Esophagus muscularis mucosa (tissue), 4 donors: ENCODE measurements around the gene CDH15. TPM values are rescaled to one million over a fixed set of nuclear protein-coding genes. Genes with fewer than 3 reads are reported as not detected.

Experiments
- DNase-seq: peaks from one replicate; pipeline ENCODE4 v3.0.0-alpha.2; 2017; ENCODE audit errors: extremely low spot score
- H3K27ac ChIP-seq, 4 donors: fragments of 200-600 bp; sonication (generic); replicated peaks in 1 of 4; 1 replicate in 3 of 4; 2 replicates in 1 of 4; pipeline ENCODE4 v1.5.1; 2016 to 2019; ENCODE audit warnings: mild to moderate bottlenecking in 1 of 4
- H3K27me3 ChIP-seq, 4 donors: fragments of 200-600 bp; sonication (generic); one replicate each; pipeline versions ENCODE4 v1.5.1 to v1.6.0; 2016 to 2019
- H3K36me3 ChIP-seq, 4 donors: fragments of 200-600 bp; sonication (generic); one replicate each; pipeline ENCODE4 v1.5.1; 2016 to 2019
- H3K4me1 ChIP-seq, 4 donors: fragments of 200-600 bp; sonication (generic); one replicate each; pipeline ENCODE4 v1.5.1; 2016 to 2019
- H3K4me3 ChIP-seq, 4 donors: fragments of 200-600 bp; sonication (generic); 1 replicate in 2 of 4; 2 replicates in 2 of 4; pipeline ENCODE4 v1.5.1; 2016 to 2019; ENCODE audit warnings: mild to moderate bottlenecking in 4 of 4, moderate library complexity in 1 of 4
- H3K9me3 ChIP-seq, 4 donors: fragments of 200-600 bp; sonication (generic); 1 replicate in 3 of 4; 2 replicates in 1 of 4; pipeline ENCODE4 v1.5.1; 2016 to 2019
- CTCF ChIP-seq, 3 experiments: fragments of 200-600 bp in 2 of 3; fragments of 450-650 bp in 1 of 3; sonication (generic) in 2 of 3; IDR thresholded peaks; one replicate each; pipeline ENCODE4 v1.5.1; 2017 to 2019; ENCODE audit warnings: antibody characterized with exemption in 3 of 3, mild to moderate bottlenecking in 2 of 3, moderate library complexity in 1 of 3
- EP300 ChIP-seq: sonication (generic); formaldehyde crosslinking; IDR thresholded peaks from one replicate; pipeline ENCODE4 v1.6.1; 2017; ENCODE audit warnings: antibody characterized with exemption
- POLR2A ChIP-seq: fragments of 450-650 bp; IDR thresholded peaks from one replicate; pipeline ENCODE4 v1.6.1; 2017; ENCODE audit warnings: antibody characterized with exemption, moderate library complexity, mild to moderate bottlenecking, low read depth
- POLR2AphosphoS5 ChIP-seq, 2 donors: sonication (generic); formaldehyde crosslinking; IDR thresholded peaks; one replicate each; pipeline ENCODE4 v1.6.1; 2017; ENCODE audit warnings: antibody characterized with exemption in 2 of 2
- WGBS: methylation state at CpG from one replicate; pipeline ENCODE4 v1.1.5; 2018; 5-methylcytosine and 5-hydroxymethylcytosine counted together
- intact Hi-C: fragments of 100-400 bp; cut with DNase I; formaldehyde crosslinking; loops from one replicate; pipeline ENCODE4 v1.15.1; 2023
- total RNA-seq, 4 donors: library from RNA; depleted of rRNA; stranded (reverse); fragments of >200 nt; gene quantifications; one replicate each; pipeline versions ENCODE4 v1.1.0 to v1.2.1, GENCODE V29; 2016

The CDH15 gene, protein sequence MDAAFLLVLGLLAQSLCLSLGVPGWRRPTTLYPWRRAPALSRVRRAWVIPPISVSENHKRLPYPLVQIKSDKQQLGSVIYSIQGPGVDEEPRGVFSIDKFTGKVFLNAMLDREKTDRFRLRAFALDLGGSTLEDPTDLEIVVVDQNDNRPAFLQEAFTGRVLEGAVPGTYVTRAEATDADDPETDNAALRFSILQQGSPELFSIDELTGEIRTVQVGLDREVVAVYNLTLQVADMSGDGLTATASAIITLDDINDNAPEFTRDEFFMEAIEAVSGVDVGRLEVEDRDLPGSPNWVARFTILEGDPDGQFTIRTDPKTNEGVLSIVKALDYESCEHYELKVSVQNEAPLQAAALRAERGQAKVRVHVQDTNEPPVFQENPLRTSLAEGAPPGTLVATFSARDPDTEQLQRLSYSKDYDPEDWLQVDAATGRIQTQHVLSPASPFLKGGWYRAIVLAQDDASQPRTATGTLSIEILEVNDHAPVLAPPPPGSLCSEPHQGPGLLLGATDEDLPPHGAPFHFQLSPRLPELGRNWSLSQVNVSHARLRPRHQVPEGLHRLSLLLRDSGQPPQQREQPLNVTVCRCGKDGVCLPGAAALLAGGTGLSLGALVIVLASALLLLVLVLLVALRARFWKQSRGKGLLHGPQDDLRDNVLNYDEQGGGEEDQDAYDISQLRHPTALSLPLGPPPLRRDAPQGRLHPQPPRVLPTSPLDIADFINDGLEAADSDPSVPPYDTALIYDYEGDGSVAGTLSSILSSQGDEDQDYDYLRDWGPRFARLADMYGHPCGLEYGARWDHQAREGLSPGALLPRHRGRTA
- under 1 TPM in 3 of 4 donors, not detected in 1; under 0.01 to 0.17 (median 0.13) TPM for total RNA-seq

GRCh38 chr16:89171216-89172170 lies at the start of gene CDH15:
CDH15 (plus strand) TSS chr16:89171748; CDS start chr16:89171832, 84 bp downstream.
- H3K27me3 ChIP-seq: peaks cover 13 to 94% (median 51%) of the 10 kb centered on the region in 4 donors
- H3K36me3 ChIP-seq: no peaks in the 10 kb centered on the region
- H3K4me1 ChIP-seq: peaks cover 19 to 33% (median 28%) of the 10 kb centered on the region in 4 donors
- H3K4me3 ChIP-seq: peak within 1 kb of the TSS; percentile 34 to 53 (median 41)
- DNase-seq: peak; percentile 97
- WGBS: 12% methylated on average over 5 of the region's 74 CpGs
- intact Hi-C loops: loop anchor here (10.0 kb wide), 1 partner anchor 357 kb away; the partner anchor contains the start of gene APRT
- no peak within 1 kb of the TSS for H3K27ac ChIP-seq
- TF ChIP-seq CTCF (IDR thresholded peaks at IDR 0.05) (no peak), POLR2A (peak; percentile 49)
- no peaks in the 10 kb centered on the region for H3K9me3 ChIP-seq

GRCh38 chr16:89122322-89122851 lies 49.2 kb upstream of the CDH15 start:
- no peak overlapping the region for H3K27ac ChIP-seq
- H3K36me3 ChIP-seq: peaks cover 15 to 91% (median 83%) of the 10 kb centered on the region in 4 donors
- peaks cover 0 to 7% (median 3%) of the 10 kb centered on the region in 4 donors for H3K9me3 ChIP-seq
- H3K27me3 ChIP-seq: no peaks in the 10 kb centered on the region
- no peak overlapping the region for H3K4me3 ChIP-seq
- no peak for DNase-seq
- 91% methylated on average over 10 of the region's 11 CpGs for WGBS
- no peak for TF ChIP-seq EP300
- TF ChIP-seq CTCF (IDR thresholded peaks at IDR 0.05): no peak
- no peak for TF ChIP-seq POLR2AphosphoS5 (IDR thresholded peaks at IDR 0.05)
- TF ChIP-seq POLR2A: no peak
- intact Hi-C loops: no loop called here
- H3K4me1 ChIP-seq: no peaks in the 10 kb centered on the region

DNA sequence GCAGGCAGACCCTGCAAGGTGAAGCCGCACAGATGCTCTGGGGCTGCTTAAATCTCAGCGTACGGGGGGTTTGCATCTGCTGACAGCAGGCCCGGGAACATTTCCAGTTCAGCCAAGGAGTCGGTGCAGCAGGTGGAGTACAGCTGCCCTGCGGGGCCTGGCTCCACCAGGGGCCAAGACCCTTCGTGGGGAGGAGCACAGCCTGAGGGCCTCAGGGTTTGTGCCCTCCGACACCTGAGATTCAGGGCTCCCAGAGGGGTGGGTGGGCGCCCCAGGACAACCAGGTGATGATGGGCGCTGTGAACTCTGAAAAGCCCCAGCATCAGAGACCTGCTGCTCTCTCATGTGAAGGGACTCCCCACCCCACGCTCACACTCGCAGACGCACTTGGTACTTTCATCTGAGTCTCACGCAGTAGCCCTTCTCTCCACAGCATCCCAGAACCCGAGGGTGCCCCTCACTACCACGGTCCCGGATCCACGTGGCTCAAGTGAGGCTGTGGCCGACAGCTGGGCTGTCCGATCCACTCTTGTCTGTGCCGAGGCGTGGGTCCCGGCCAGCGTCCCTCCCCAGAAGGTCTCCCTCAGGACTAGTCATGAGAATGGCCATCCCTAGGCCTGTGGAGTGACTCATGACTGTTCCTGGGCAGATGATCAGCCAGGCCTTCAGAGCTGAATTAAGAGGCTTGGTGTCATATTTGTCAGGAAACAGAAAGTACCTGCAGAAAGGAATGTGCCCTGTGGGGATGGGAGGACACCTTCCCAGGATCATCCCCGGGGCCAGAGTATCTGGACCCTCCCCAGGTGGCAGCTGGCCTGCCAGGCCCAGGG lies 48.3 kb upstream of the CDH15 start:
- Histone ChIP-seq H3K27ac (no peak overlapping the region), H3K4me1 (no peaks in the 10 kb centered on the region), H3K4me3 (no peak overlapping the region), H3K27me3 (no peaks in the 10 kb centered on the region), H3K9me3 (peaks cover 0 to 7% (median 3%) of the 10 kb centered on the region in 4 donors), H3K36me3 (peaks cover 9 to 86% (median 75%) of the 10 kb centered on the region in 4 donors)
- WGBS: 86% methylated on average over 23 of the region's 25 CpGs
- TF ChIP-seq POLR2AphosphoS5 (IDR thresholded peaks at IDR 0.05) (no peak), POLR2A (no peak), CTCF (IDR thresholded peaks at IDR 0.05) (no peak), EP300 (no peak)
- intact Hi-C loops: no loop called here
- DNase-seq: no peak

GRCh38 chr16:89123831-89124100 lies 47.8 kb upstream of the CDH15 start:
- no peaks in the 10 kb centered on the region for H3K4me1 ChIP-seq
- no peak for TF ChIP-seq POLR2AphosphoS5 (IDR thresholded peaks at IDR 0.05)
- TF ChIP-seq CTCF (IDR thresholded peaks at IDR 0.05): no peak
- no peak overlapping the region for H3K27ac ChIP-seq
- H3K27me3 ChIP-seq: no peaks in the 10 kb centered on the region
- H3K36me3 ChIP-seq: peaks cover 9 to 86% (median 70%) of the 10 kb centered on the region in 4 donors
- intact Hi-C loops: no loop called here
- H3K9me3 ChIP-seq: peaks cover 0 to 7% (median 3%) of the 10 kb centered on the region in 4 donors
- no peak for DNase-seq
- H3K4me3 ChIP-seq: no peak overlapping the region
- WGBS: 96% methylated on average over 9 of the region's 12 CpGs
